ENCODE results near the gene SPTSSA.
"Not testable (repeated sequence)": the region's sequence is repeated elsewhere in the genome, so short reads cannot be mapped to it uniquely, and the experiment has no call there.

SPTSSA gene

DNA sequence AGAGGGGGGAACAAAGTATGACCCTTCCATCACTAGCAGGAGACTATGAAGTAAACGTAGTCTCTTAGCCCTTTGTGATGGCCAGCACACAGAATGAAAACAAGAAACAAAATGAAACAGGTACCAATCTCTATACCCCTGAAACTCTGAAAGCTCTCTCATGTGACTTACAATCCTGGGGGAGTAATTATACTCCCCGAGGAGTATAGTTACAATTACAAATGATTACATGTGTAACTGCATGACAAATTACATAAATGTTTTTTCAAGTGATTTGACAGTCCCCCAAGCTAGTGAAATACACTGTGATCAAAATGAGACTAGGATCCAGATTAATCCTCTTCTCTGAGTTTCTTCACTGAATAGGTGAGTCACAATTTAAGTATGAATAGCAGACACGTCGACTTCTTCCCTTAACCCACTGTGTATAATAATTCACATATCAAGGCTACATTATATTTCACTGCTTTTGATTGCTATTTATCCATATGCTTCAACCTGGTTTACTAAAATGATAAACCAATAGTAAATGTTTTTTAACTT, 74.0 kb downstream of the SPTSSA start:
- TF ChIP-seq, protein P1, sequence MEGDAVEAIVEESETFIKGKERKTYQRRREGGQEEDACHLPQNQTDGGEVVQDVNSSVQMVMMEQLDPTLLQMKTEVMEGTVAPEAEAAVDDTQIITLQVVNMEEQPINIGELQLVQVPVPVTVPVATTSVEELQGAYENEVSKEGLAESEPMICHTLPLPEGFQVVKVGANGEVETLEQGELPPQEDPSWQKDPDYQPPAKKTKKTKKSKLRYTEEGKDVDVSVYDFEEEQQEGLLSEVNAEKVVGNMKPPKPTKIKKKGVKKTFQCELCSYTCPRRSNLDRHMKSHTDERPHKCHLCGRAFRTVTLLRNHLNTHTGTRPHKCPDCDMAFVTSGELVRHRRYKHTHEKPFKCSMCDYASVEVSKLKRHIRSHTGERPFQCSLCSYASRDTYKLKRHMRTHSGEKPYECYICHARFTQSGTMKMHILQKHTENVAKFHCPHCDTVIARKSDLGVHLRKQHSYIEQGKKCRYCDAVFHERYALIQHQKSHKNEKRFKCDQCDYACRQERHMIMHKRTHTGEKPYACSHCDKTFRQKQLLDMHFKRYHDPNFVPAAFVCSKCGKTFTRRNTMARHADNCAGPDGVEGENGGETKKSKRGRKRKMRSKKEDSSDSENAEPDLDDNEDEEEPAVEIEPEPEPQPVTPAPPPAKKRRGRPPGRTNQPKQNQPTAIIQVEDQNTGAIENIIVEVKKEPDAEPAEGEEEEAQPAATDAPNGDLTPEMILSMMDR (IDR thresholded peaks at IDR 0.05; ENCODE audit: extremely low read depth, insufficient read depth, missing control alignments) = no peak
- DNase-seq (ENCODE audit: low spot score) = no peak
- in situ Hi-C loops (cut with MboI; ENCODE audit: low pct_unique_long_range_greater_than_20kb, low sequenced_read_pairs, unreplicated experiment) = no loop called here

DNA sequence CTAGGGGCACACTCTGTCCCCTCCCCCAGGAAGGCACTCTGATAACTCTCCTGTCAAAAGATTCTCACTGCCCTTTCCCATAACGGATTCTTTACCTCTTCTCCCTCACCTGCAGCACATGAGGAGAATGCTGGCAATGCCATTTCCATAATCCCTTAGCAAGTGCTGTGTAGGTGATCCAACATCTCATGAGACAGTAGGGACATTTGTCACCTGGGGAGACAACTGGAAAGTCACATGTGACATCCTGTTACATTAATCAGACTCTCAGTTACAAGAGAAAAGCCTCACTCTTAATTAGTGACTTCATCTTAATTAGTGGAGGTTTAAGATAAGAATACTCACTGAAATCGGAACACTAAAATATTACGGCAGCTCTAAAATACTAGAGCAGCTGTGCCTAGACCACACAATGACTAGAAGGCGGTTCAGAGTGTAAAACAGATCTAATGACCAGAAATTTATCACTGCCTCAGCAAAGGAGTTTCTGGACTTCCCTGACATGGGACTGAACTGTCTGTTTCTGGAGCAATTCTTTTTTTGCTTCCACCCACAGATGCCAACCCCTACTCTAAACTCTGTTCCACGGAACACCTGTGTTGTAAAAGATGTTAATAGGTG, 75.1 kb downstream of the SPTSSA start:
- in situ Hi-C loops (cut with MboI; ENCODE audit: low pct_unique_long_range_greater_than_20kb, low sequenced_read_pairs, unreplicated experiment) = no loop called here

DNA sequence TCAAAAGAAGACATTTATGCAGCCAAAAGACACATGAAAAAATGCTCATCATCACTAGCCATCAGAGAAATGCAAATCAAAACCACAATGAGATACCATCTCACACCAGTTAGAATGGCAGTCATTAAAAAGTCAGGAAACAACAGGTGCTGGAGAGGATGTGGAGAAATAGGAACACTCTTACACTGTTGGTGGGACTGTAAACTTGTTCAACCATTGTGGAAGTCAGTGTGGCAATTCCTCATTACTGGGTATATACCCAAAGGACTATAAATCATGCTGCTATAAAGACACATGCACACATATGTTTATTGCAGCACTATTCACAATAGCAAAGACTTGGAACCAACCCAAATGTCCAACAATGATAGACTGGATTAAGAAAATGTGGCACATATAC, 76.2 kb downstream of the SPTSSA start:
- DNase-seq (ENCODE audit: low spot score); in situ Hi-C loops (cut with MboI; ENCODE audit: low pct_unique_long_range_greater_than_20kb, low sequenced_read_pairs, unreplicated experiment): not testable (repeated sequence)

More for the DNA sequence above, 75.1 kb downstream of the SPTSSA start:
- DNase-seq (ENCODE audit: low spot score) = no peak
- TF ChIP-seq, protein P1 (IDR thresholded peaks at IDR 0.05; ENCODE audit: extremely low read depth, insufficient read depth, missing control alignments) = no peak

DNA sequence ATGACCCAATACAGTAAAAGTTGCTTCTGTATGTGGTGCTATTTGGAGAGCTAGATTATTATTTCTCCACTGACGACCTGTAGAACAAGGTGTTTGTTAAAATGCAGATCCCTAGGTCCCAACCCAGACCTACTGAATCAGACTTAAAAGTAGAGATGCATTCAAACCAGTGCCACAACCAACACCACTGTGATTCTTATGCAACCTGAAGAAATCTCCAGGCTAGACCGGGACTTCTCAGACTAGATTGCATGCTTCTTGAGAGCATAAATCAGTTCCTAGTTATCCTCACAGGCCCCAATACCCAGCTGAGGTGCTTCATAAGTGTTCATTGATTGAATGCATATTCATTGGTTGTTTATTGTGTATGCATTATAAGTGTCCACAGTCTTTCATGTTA, 78.2 kb downstream of the SPTSSA start:
- TF ChIP-seq, protein P1 (IDR thresholded peaks at IDR 0.05; ENCODE audit: extremely low read depth, insufficient read depth, missing control alignments) = no peak
- no peak for DNase-seq (ENCODE audit: low spot score)
- in situ Hi-C loops (cut with MboI; ENCODE audit: low pct_unique_long_range_greater_than_20kb, low sequenced_read_pairs, unreplicated experiment) = no loop called here

Measured in GM13977 (cell line).